ENCODE measurements around the gene MBTD1. TPM values are rescaled to one million over a fixed set of nuclear protein-coding genes. Genes with fewer than 3 reads are reported as not detected.
"Not testable (repeated sequence)": the region's sequence is repeated elsewhere in the genome, so short reads cannot be mapped to it uniquely, and the experiment has no call there.

The MBTD1 gene
- total and polyA plus RNA-seq, 9 donors, result 17.3 to 25.0 (median 20.6) TPM

DNA sequence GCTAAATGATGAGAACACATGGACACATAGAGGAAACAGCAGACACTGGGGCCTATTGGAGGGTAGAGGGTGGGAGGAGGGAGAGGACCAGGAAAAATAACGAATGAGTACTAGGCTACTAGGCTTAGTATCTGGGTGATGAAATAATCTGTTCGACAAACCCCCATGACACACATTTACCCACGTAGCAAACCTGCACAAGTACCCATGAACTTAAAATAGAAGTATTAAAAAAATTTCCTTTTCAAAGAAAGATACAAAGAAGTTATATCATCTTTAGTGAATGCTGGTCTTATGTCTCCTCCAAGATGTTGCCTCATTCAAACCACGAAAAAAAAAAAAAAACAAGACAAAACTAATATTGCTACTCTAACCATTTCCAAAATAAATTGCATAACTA is 31.7 kb downstream of the MBTD1 start:
- H3K27me3 ChIP-seq (ENCODE audit: control insufficient read depth, insufficient read depth, low read length), result no peaks in the 10 kb centered on the region
- no peak for DNase-seq
- no CpG with 5 or more reads among the region's 4 CpGs for WGBS (ENCODE audit: insufficient coverage)
- no peak overlapping the region for H3K4me3 ChIP-seq (ENCODE audit: low read length)
- no peaks in the 10 kb centered on the region for H3K9me3 ChIP-seq (replicated peaks; ENCODE audit: control insufficient read depth, low read depth, low read length)
- no peak overlapping the region for H3K27ac ChIP-seq (ENCODE audit: low read length)
- peaks cover 10% of the 10 kb centered on the region for H3K36me3 ChIP-seq (ENCODE audit: control insufficient read depth, insufficient read depth, low read length)
- no peaks in the 10 kb centered on the region for H3K4me1 ChIP-seq (ENCODE audit: control insufficient read depth, insufficient read depth, low read length)

DNA sequence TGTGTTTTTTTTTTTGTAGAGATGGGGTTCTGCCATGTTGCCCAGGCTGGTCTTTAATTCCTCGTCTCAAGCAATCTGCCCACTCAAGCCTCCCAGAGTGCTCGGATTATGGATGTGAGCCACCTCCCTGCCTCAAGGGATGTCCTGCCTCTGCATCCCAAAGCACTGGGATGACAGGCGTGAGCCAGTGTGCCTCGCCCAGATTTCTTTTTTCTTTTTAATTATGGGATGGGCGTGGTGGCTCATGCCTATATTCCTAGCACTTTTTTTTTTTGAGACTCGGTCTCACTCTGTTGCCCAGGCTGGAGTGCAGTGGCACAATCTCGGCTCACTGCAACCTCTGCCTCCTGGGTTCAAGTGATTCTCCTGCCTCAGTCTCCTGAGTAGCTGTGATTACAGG is 34.3 kb downstream of the MBTD1 start:
- H3K36me3 ChIP-seq (ENCODE audit: control insufficient read depth, insufficient read depth, low read length), result peaks cover 12% of the 10 kb centered on the region
- H3K27me3 ChIP-seq (ENCODE audit: control insufficient read depth, insufficient read depth, low read length); H3K9me3 ChIP-seq (replicated peaks; ENCODE audit: control insufficient read depth, low read depth, low read length); H3K27ac ChIP-seq (ENCODE audit: low read length); H3K4me3 ChIP-seq (ENCODE audit: low read length); DNase-seq; H3K4me1 ChIP-seq (ENCODE audit: control insufficient read depth, insufficient read depth, low read length): not testable (repeated sequence)
- 89% methylated on average over 6 of the region's 7 CpGs for WGBS (ENCODE audit: insufficient coverage)

DNA sequence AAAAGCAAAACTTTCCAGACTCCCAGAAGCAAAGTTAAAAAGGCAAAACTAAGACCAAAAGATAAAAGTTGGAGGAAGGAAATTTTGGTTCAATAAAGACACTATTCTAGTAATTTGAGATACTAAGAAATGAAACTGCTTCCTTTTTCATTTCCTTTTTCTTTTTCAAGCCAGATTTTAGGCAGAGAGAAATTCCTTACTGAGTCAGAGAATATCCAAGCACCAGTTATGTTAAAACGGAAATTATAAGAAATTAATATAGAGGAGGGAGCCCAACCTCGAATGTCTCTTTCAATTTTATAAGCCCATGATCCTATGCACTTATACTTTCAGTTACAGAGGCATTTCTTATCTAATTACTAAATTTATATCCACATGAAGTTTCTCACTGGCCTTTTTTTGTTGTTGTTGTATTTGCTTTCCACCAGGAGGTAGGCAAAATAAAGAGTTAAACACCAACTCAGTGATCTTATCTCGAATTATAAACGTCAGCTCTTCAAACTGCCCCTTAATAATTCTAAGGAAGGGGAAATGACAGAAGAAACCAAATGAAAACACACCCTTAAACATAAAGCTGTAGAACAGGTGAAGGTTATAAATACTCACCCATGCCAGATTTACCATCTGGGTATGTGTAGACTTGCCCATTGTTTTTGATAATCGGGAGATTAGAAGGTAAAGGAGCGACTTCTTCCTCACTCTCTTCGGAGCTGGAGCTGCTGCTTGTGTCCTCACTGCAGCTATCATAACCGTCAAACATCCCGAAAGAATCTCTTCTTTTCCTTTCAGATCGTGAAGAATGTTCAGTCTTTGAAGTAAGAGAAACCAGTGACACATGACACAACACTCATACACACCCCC is 35.2 kb downstream of the MBTD1 start:
- no peak overlapping the region for H3K4me3 ChIP-seq (ENCODE audit: low read length)
- peak; percentile 7 for DNase-seq
- no peaks in the 10 kb centered on the region for H3K27me3 ChIP-seq (ENCODE audit: control insufficient read depth, insufficient read depth, low read length)
- H3K4me1 ChIP-seq (ENCODE audit: control insufficient read depth, insufficient read depth, low read length), result no peaks in the 10 kb centered on the region
- H3K9me3 ChIP-seq (replicated peaks; ENCODE audit: control insufficient read depth, low read depth, low read length), result no peaks in the 10 kb centered on the region
- WGBS (ENCODE audit: insufficient coverage), result 100% methylated on average over 1 of the region's 10 CpGs
- peak overlapping the region; percentile 31 for H3K27ac ChIP-seq (ENCODE audit: low read length)
- H3K36me3 ChIP-seq (ENCODE audit: control insufficient read depth, insufficient read depth, low read length), result peaks cover 16% of the 10 kb centered on the region

DNA sequence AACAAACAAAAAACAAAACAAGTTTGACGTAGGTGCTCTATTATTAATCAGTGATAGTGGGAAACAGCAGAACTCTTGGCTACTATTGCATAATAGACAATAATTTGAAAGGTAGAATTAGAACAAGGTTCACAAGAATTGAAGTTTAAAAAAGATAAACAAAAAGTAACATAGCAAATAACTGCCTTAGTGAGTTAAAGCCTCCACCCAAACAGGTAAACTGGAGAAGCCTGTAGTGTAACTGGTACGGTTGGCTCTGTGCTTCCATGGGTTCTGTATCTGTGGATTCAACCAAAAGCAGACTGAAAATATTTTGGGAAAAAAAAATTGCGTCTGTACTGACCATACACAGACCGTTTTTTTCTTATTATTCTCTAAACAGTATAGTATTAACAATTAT is 38.5 kb downstream of the MBTD1 start:
- Histone ChIP-seq H3K9me3 (replicated peaks; ENCODE audit: control insufficient read depth, low read depth, low read length) (no peaks in the 10 kb centered on the region), H3K4me3 (ENCODE audit: low read length) (no peak overlapping the region), H3K36me3 (ENCODE audit: control insufficient read depth, insufficient read depth, low read length) (peaks cover 27% of the 10 kb centered on the region), H3K27me3 (ENCODE audit: control insufficient read depth, insufficient read depth, low read length) (no peaks in the 10 kb centered on the region), H3K4me1 (ENCODE audit: control insufficient read depth, insufficient read depth, low read length) (no peaks in the 10 kb centered on the region), H3K27ac (ENCODE audit: low read length) (no peak overlapping the region)
- DNase-seq, result no peak
- no CpG with 5 or more reads among the region's 4 CpGs for WGBS (ENCODE audit: insufficient coverage)

DNA sequence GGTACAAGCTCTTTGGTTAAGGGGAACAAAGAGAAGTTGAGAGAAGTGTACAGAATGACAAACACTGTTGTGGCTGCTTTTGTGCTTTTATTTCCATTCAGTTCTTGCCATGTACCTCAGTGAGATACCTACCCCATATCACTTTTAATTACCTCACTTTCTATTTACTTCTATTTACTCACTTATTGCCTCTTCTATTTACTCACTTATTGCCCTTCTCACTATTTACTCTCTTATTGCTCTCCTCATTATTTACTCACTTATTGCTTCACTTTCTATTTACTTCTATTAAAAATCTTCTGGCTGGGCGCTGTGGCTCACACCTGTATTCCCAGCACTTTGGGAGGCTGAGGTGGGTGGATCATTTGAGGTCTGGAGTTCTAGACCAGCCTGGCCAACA is 41.9 kb downstream of the MBTD1 start:
- DNase-seq, result no peak
- no peaks in the 10 kb centered on the region for H3K4me1 ChIP-seq (ENCODE audit: control insufficient read depth, insufficient read depth, low read length)
- H3K27ac ChIP-seq (ENCODE audit: low read length), result no peak overlapping the region
- peaks cover 28% of the 10 kb centered on the region for H3K36me3 ChIP-seq (ENCODE audit: control insufficient read depth, insufficient read depth, low read length)
- H3K27me3 ChIP-seq (ENCODE audit: control insufficient read depth, insufficient read depth, low read length), result no peaks in the 10 kb centered on the region
- H3K4me3 ChIP-seq (ENCODE audit: low read length), result no peak overlapping the region
- H3K9me3 ChIP-seq (replicated peaks; ENCODE audit: control insufficient read depth, low read depth, low read length), result no peaks in the 10 kb centered on the region
- no CpG with 5 or more reads among the region's 1 CpG for WGBS (ENCODE audit: insufficient coverage)

DNA sequence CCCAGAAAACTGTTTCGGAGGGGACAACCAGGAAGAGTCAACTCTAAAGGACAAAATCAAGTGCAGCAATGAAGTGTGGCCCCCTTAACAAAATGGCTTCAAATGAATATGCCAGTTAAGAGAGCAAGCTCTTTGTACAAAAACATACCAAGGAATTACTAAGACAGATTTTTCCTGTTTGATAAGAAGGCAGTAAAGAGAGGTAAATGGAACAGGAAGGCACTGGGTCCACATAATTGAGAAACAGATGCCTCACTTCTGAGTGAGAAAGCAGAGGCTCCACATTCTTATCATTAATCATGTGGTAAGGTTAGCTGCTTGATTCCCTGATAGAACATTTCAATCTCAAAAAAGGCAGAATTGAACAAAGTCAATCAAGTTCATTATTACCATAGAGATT is 44.9 kb downstream of the MBTD1 start:
- H3K4me1 ChIP-seq (ENCODE audit: control insufficient read depth, insufficient read depth, low read length), result no peaks in the 10 kb centered on the region
- H3K27me3 ChIP-seq (ENCODE audit: control insufficient read depth, insufficient read depth, low read length), result no peaks in the 10 kb centered on the region
- no peak overlapping the region for H3K27ac ChIP-seq (ENCODE audit: low read length)
- WGBS (ENCODE audit: insufficient coverage), result no CpG with 5 or more reads among the region's 1 CpG
- no peak for DNase-seq
- no peak overlapping the region for H3K4me3 ChIP-seq (ENCODE audit: low read length)
- peaks cover 30% of the 10 kb centered on the region for H3K36me3 ChIP-seq (ENCODE audit: control insufficient read depth, insufficient read depth, low read length)
- no peaks in the 10 kb centered on the region for H3K9me3 ChIP-seq (replicated peaks; ENCODE audit: control insufficient read depth, low read depth, low read length)

DNA sequence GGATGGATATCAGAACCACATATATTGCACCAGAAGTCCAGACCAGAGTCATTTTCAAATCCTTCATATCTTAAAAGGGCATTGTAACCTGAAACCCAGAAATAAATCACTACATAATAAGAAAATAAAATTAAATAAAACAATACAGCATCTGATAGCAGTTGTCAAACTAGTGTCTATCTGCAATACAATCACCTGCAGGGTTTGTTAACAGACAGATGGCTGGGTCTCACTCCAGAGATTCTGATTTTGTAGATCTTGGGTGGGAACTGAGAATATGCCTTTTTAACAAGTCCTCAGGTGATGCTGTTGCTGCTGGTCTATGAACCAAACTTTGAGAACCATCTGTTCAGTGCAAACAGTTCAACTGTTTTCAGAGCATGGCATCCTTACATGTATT is 56.0 kb downstream of the MBTD1 start:
- no peaks in the 10 kb centered on the region for H3K4me1 ChIP-seq (ENCODE audit: control insufficient read depth, insufficient read depth, low read length)
- H3K9me3 ChIP-seq (replicated peaks; ENCODE audit: control insufficient read depth, low read depth, low read length), result no peaks in the 10 kb centered on the region
- peaks cover 36% of the 10 kb centered on the region for H3K36me3 ChIP-seq (ENCODE audit: control insufficient read depth, insufficient read depth, low read length)
- no peak overlapping the region for H3K27ac ChIP-seq (ENCODE audit: low read length)
- no peak overlapping the region for H3K4me3 ChIP-seq (ENCODE audit: low read length)
- no peaks in the 10 kb centered on the region for H3K27me3 ChIP-seq (ENCODE audit: control insufficient read depth, insufficient read depth, low read length)
- DNase-seq, result no peak

DNA sequence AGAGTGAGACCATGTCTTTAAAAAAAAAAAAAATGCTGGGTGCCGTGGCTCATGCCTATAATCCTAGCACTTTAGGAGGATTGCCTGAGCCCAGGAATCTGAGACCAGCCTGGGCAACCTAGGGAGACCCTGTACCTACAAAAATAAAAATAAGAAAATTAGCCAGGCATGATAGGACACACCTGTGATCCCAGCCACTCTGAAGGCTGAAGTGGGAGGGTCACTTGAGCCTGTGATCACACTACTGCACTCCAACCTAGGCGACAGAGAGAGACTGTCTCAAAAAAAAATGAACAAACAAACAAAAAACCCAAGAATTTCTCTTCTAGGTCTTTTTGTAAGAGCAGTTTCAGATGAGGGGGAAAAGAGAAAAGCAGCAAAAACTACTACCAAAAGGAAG is 59.0 kb downstream of the MBTD1 start:
- Histone ChIP-seq H3K36me3 (ENCODE audit: control insufficient read depth, insufficient read depth, low read length) (peaks cover 46% of the 10 kb centered on the region), H3K9me3 (replicated peaks; ENCODE audit: control insufficient read depth, low read depth, low read length) (no peaks in the 10 kb centered on the region), H3K4me1 (ENCODE audit: control insufficient read depth, insufficient read depth, low read length) (no peaks in the 10 kb centered on the region), H3K27me3 (ENCODE audit: control insufficient read depth, insufficient read depth, low read length) (no peaks in the 10 kb centered on the region), H3K4me3 (ENCODE audit: low read length) (no peak overlapping the region), H3K27ac (ENCODE audit: low read length) (no peak overlapping the region)
- no CpG with 5 or more reads among the region's 2 CpGs for WGBS (ENCODE audit: insufficient coverage)
- DNase-seq, result no peak

DNA sequence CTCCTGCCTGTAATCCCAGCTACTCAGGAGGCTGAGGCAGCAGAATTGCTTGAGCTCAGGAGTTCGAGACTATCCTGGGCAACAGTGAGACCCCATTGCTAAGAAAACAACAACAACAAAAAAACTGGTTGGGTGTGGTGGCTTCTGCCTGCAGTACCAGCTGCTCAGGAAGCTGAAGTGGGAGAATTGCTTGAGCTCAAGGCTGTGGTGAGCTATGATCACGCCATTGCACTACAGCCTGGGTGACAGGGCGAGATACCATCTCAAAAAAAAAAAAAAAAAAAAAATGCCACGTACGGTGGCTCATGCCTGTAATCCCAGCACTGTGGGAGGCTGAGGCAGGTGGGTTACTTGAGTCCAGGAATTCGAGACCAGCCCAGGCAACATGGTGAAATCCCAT is 59.6 kb downstream of the MBTD1 start:
- H3K27ac ChIP-seq (ENCODE audit: low read length), result no peak overlapping the region
- no peaks in the 10 kb centered on the region for H3K4me1 ChIP-seq (ENCODE audit: control insufficient read depth, insufficient read depth, low read length)
- peaks cover 49% of the 10 kb centered on the region for H3K36me3 ChIP-seq (ENCODE audit: control insufficient read depth, insufficient read depth, low read length)
- no peaks in the 10 kb centered on the region for H3K27me3 ChIP-seq (ENCODE audit: control insufficient read depth, insufficient read depth, low read length)
- no peak for DNase-seq
- no peaks in the 10 kb centered on the region for H3K9me3 ChIP-seq (replicated peaks; ENCODE audit: control insufficient read depth, low read depth, low read length)
- H3K4me3 ChIP-seq (ENCODE audit: low read length), result no peak overlapping the region
- no CpG with 5 or more reads among the region's 6 CpGs for WGBS (ENCODE audit: insufficient coverage)

DNA sequence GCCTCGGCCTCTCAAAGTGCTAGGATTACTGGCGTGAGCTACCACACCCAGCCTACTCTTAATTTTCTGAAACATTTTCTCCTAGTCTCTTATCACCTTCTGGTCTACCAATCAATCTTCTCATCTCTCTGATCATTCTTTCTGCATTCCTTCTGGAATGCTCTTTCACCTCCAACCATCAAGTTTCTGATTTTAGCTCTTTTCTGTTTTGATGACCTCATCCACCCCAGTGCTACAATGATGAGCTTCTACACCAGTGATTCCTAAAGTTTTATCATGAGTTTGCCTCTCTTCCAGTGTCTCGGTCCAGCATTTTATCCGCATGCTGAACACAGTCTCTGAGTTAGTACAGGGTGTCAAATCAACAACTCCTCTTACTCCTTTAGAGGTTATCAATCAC is 62.1 kb downstream of the MBTD1 start:
- WGBS (ENCODE audit: insufficient coverage), result 97% methylated on average over 3 of the region's 4 CpGs
- H3K27me3 ChIP-seq (ENCODE audit: control insufficient read depth, insufficient read depth, low read length), result no peaks in the 10 kb centered on the region
- no peak for DNase-seq

DNA sequence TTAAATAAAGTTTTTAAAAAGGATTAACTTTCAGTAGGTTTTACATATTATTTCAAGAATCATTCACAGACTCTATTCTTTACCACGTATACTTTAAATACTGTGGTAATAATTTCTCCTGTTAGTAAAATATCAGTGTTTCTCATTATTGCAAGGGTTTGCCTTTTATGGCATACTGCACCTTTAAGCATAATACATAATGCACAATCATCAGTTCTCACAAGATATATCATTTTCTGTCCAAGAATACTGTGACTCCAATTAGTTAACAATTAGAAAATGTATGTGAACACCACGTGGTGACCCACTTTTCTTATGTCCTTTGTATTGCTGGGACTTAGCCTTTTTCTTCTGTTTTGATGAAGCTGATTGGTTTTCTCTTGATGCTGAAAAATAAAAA is 68.0 kb downstream of the MBTD1 start:
- Histone ChIP-seq H3K27me3 (ENCODE audit: control insufficient read depth, insufficient read depth, low read length) (no peaks in the 10 kb centered on the region), H3K36me3 (ENCODE audit: control insufficient read depth, insufficient read depth, low read length) (peaks cover 34% of the 10 kb centered on the region), H3K27ac (ENCODE audit: low read length) (no peak overlapping the region), H3K4me1 (ENCODE audit: control insufficient read depth, insufficient read depth, low read length) (no peaks in the 10 kb centered on the region), H3K9me3 (replicated peaks; ENCODE audit: control insufficient read depth, low read depth, low read length) (no peaks in the 10 kb centered on the region), H3K4me3 (ENCODE audit: low read length) (no peak overlapping the region)
- no peak for DNase-seq
- no CpG with 5 or more reads among the region's 2 CpGs for WGBS (ENCODE audit: insufficient coverage)

More for the DNA sequence above, 62.1 kb downstream of the MBTD1 start:
- peaks cover 50% of the 10 kb centered on the region for H3K36me3 ChIP-seq (ENCODE audit: control insufficient read depth, insufficient read depth, low read length)
- no peaks in the 10 kb centered on the region for H3K4me1 ChIP-seq (ENCODE audit: control insufficient read depth, insufficient read depth, low read length)
- H3K4me3 ChIP-seq (ENCODE audit: low read length), result no peak overlapping the region
- no peaks in the 10 kb centered on the region for H3K9me3 ChIP-seq (replicated peaks; ENCODE audit: control insufficient read depth, low read depth, low read length)
- no peak overlapping the region for H3K27ac ChIP-seq (ENCODE audit: low read length)
